OCI-LY1 (cell line): ENCODE data around the gene MFRP.

Experiments
- H2AFZ ChIP-seq: fragments of 200-600 bp; sonication (generic), shearing (Covaris generic); 2 replicates; pipeline ENCODE4 v1.6.0; 2014; ENCODE audit warnings: antibody characterized with exemption, mild to moderate bottlenecking, low read length
- H3F3A ChIP-seq: fragments of 200-600 bp; sonication (generic), shearing (Covaris generic); 2 replicates; pipeline ENCODE4 v1.6.0; 2014; ENCODE audit warnings: mild to moderate bottlenecking, antibody characterized with exemption, low read length, moderate library complexity; ENCODE audit not compliant: insufficient read depth
- H3K27ac ChIP-seq: fragments of 200-600 bp; sonication (generic); 2 replicates; pipeline ENCODE4 v1.5.1; 2014; ENCODE audit warnings: low read length, mixed run types, mild to moderate bottlenecking, low read depth; ENCODE audit not compliant: poor library complexity, severe bottlenecking
- H3K27me3 ChIP-seq: fragments of 200-600 bp; sonication (generic); 2 replicates; pipeline ENCODE4 v1.6.0; 2014; ENCODE audit warnings: antibody characterized with exemption, mild to moderate bottlenecking, low read length, moderate library complexity; ENCODE audit not compliant: insufficient read depth
- H3K36me3 ChIP-seq: fragments of 200-600 bp; sonication (generic); 2 replicates; pipeline ENCODE4 v1.6.1; 2014; ENCODE audit warnings: mild to moderate bottlenecking, antibody characterized with exemption, low read length, moderate library complexity, mixed read lengths; ENCODE audit not compliant: insufficient read depth
- H3K4me1 ChIP-seq: fragments of 200-600 bp; sonication (generic); 2 replicates; pipeline ENCODE4 v1.5.1; 2014; ENCODE audit warnings: mild to moderate bottlenecking, low read length, moderate library complexity; ENCODE audit not compliant: insufficient read depth, severe bottlenecking
- H3K4me2 ChIP-seq: fragments of 200-600 bp; sonication (generic), shearing (Covaris generic); 2 replicates; pipeline ENCODE4 v1.6.1; 2014; ENCODE audit warnings: low read length
- H3K4me3 ChIP-seq: fragments of 200-600 bp; sonication (generic); 2 replicates; pipeline ENCODE4 v1.5.1; 2014; ENCODE audit warnings: low read length, low read depth, mild to moderate bottlenecking, mixed read lengths; ENCODE audit not compliant: poor library complexity, severe bottlenecking
- H3K79me2 ChIP-seq: fragments of 200-600 bp; shearing (Covaris generic); 2 replicates; pipeline ENCODE4 v1.6.1; 2016; ENCODE audit warnings: mixed run types, low read length, mixed read lengths; ENCODE audit not compliant: insufficient read depth
- H3K9ac ChIP-seq: fragments of 200-600 bp; sonication (generic), shearing (Covaris generic); 2 replicates; pipeline ENCODE4 v1.6.1; 2014; ENCODE audit warnings: mild to moderate bottlenecking, low read length, mixed read lengths
- H3K9me2 ChIP-seq: fragments of 200-600 bp; sonication (generic), shearing (Covaris generic); 2 replicates; pipeline ENCODE4 v1.6.1; 2014; ENCODE audit warnings: low read depth, mild to moderate bottlenecking, low read length, mixed read lengths
- H3K9me3 ChIP-seq: fragments of 200-600 bp; shearing (Covaris generic); 2 replicates; pipeline ENCODE4 v1.6.1; 2014; ENCODE audit warnings: low read length, mixed read lengths
- H4K20me1 ChIP-seq: fragments of 200-600 bp; sonication (generic), shearing (Covaris generic); 2 replicates; pipeline ENCODE4 v1.6.0; 2016; ENCODE audit warnings: mild to moderate bottlenecking, low read length; ENCODE audit not compliant: insufficient read depth
- EZH2 ChIP-seq: fragments of 200-600 bp; sonication (generic), shearing (Covaris generic); IDR thresholded peaks from 2 replicates; pipeline ENCODE4 v1.8.0; 2017; ENCODE audit warnings: borderline replicate concordance, mixed run types, mild to moderate bottlenecking, antibody characterized with exemption, low read length, moderate library complexity, mixed read lengths
- TF ChIP-seq, protein P1 (sequence below): fragments of 200-600 bp; sonication (generic), shearing (Covaris generic); IDR thresholded peaks from 2 replicates; pipeline ENCODE4 v1.5.1; 2017; ENCODE audit warnings: mild to moderate bottlenecking, antibody characterized with exemption, low read length, moderate library complexity, mixed read lengths

The MFRP gene

DNA sequence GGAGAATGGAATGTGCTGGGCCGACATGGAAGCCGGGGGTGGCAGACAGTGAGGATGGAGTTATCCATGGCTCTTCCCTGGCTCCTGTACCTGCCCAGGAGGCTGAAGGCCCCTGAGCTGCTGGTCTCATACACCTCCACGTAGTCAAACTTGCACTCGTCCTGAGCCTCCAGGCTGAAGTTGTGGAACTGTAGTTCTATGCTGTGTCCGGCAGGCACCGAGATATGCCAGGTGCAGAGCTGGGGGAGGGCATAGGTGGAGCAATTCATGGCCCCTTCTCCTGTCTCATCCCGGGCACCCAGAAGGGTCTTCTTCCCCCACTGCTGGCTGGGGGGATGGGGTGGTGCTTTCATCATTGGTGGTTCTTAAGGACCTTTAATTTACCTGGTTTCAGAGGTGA, 2.8 kb downstream of the MFRP start:
- no peaks in the 10 kb centered on the region for H3K9me3 ChIP-seq
- H3F3A ChIP-seq: no peaks in the 10 kb centered on the region
- no peak overlapping the region for H3K9ac ChIP-seq
- H3K9me2 ChIP-seq: no peaks in the 10 kb centered on the region
- H3K27me3 ChIP-seq: peaks cover 4% of the 10 kb centered on the region; the same call in 1 of the 2 replicates
- no peaks in the 10 kb centered on the region for H4K20me1 ChIP-seq
- H3K36me3 ChIP-seq: no peaks in the 10 kb centered on the region; the same call in 1 of the 2 replicates
- TF ChIP-seq EZH2: no peak
- TF ChIP-seq, protein P1, sequence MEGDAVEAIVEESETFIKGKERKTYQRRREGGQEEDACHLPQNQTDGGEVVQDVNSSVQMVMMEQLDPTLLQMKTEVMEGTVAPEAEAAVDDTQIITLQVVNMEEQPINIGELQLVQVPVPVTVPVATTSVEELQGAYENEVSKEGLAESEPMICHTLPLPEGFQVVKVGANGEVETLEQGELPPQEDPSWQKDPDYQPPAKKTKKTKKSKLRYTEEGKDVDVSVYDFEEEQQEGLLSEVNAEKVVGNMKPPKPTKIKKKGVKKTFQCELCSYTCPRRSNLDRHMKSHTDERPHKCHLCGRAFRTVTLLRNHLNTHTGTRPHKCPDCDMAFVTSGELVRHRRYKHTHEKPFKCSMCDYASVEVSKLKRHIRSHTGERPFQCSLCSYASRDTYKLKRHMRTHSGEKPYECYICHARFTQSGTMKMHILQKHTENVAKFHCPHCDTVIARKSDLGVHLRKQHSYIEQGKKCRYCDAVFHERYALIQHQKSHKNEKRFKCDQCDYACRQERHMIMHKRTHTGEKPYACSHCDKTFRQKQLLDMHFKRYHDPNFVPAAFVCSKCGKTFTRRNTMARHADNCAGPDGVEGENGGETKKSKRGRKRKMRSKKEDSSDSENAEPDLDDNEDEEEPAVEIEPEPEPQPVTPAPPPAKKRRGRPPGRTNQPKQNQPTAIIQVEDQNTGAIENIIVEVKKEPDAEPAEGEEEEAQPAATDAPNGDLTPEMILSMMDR: no peak
- no peaks in the 10 kb centered on the region for H3K79me2 ChIP-seq
- H2AFZ ChIP-seq: no peak overlapping the region
- peaks cover 12% of the 10 kb centered on the region for H3K4me1 ChIP-seq
- H3K4me3 ChIP-seq: no peak overlapping the region
- no peak overlapping the region for H3K4me2 ChIP-seq
- H3K27ac ChIP-seq: no peak overlapping the region

DNA sequence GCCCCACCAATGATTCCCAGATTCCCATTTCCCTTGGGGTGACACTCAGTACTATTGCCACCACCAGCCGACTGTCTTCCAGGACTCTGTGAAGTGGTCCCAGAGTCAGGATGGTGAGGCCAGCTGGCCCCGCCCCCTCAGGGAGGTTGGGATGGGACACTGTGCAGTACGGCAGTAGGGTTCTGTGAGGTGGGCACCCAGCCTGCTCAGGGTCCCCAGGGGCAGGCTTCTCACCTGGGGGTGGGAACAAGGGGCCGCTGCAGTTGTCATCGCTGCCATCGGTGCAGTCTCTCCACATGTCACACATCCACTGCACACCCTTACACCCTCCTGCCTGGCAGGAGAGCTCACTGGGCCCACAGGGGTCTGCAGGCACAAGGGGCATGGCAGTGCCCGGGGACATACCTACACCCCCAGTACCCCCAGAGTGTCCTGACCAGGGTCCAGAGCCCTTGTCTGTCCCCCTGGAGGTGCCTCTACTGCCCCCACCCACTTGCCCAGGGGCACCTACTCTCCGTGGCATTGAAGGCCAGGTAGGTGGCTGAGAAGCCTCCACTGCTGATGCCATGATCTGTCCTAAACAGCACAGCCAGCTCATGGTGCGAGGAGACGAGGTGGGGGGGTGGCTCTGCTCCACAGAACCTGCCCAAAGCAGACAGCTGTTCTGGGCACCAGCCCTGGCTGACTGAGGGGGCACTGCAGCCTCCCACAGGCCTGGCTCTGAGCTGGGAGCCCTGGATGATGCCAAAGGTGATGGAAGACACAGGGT, 4.0 kb downstream of the MFRP start:
- Histone ChIP-seq H3K36me3 (no peaks in the 10 kb centered on the region; the same call in 1 of the 2 replicates), H3K4me1 (peaks cover 24% of the 10 kb centered on the region), H3K79me2 (no peaks in the 10 kb centered on the region), H3F3A (no peaks in the 10 kb centered on the region), H4K20me1 (no peaks in the 10 kb centered on the region), H3K27ac (no peak overlapping the region), H3K27me3 (peaks cover 4% of the 10 kb centered on the region; the same call in 1 of the 2 replicates), H3K4me2 (no peak overlapping the region), H3K9me2 (no peaks in the 10 kb centered on the region), H3K9me3 (no peaks in the 10 kb centered on the region), H3K9ac (no peak overlapping the region), H2AFZ (no peak overlapping the region), H3K4me3 (no peak overlapping the region)
- no peak for TF ChIP-seq EZH2
- TF ChIP-seq, protein P1: no peak

DNA sequence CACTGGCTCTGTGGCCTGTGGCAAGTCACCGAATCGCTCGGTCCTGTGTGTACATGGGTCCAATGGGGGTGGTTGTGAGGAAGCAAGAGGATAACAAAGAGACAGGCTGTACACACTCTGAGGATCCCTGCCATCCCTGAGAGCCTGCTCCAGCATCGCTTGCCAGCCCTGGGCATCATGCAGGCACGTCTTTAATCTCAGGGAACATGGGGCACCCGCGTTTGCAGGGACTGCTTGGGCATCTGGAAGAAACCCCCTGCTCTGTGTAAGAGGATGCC, 4.5 kb downstream of the MFRP start:
- Histone ChIP-seq H3K9me3 (no peaks in the 10 kb centered on the region), H3K79me2 (no peaks in the 10 kb centered on the region), H3K4me2 (no peak overlapping the region), H3K27me3 (peaks cover 4% of the 10 kb centered on the region; the same call in 1 of the 2 replicates), H4K20me1 (no peaks in the 10 kb centered on the region), H2AFZ (no peak overlapping the region), H3F3A (no peaks in the 10 kb centered on the region), H3K27ac (no peak overlapping the region), H3K36me3 (no peaks in the 10 kb centered on the region; the same call in 1 of the 2 replicates), H3K4me1 (peaks cover 30% of the 10 kb centered on the region), H3K4me3 (no peak overlapping the region), H3K9me2 (no peaks in the 10 kb centered on the region), H3K9ac (no peak overlapping the region)
- TF ChIP-seq, protein P1: no peak
- no peak for TF ChIP-seq EZH2
